ENCODE measurements around the gene UTP3. TPM values are rescaled to one million over a fixed set of nuclear protein-coding genes. Genes with fewer than 3 reads are reported as not detected.

The UTP3 gene
- total RNA-seq, 1 experiment from 2014 or later = 33.7 TPM

- TF ChIP-seq, protein P1, sequence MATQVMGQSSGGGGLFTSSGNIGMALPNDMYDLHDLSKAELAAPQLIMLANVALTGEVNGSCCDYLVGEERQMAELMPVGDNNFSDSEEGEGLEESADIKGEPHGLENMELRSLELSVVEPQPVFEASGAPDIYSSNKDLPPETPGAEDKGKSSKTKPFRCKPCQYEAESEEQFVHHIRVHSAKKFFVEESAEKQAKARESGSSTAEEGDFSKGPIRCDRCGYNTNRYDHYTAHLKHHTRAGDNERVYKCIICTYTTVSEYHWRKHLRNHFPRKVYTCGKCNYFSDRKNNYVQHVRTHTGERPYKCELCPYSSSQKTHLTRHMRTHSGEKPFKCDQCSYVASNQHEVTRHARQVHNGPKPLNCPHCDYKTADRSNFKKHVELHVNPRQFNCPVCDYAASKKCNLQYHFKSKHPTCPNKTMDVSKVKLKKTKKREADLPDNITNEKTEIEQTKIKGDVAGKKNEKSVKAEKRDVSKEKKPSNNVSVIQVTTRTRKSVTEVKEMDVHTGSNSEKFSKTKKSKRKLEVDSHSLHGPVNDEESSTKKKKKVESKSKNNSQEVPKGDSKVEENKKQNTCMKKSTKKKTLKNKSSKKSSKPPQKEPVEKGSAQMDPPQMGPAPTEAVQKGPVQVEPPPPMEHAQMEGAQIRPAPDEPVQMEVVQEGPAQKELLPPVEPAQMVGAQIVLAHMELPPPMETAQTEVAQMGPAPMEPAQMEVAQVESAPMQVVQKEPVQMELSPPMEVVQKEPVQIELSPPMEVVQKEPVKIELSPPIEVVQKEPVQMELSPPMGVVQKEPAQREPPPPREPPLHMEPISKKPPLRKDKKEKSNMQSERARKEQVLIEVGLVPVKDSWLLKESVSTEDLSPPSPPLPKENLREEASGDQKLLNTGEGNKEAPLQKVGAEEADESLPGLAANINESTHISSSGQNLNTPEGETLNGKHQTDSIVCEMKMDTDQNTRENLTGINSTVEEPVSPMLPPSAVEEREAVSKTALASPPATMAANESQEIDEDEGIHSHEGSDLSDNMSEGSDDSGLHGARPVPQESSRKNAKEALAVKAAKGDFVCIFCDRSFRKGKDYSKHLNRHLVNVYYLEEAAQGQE (IDR thresholded peaks at IDR 0.05; ENCODE audit: low read depth) = no peak
- TF ChIP-seq POLR2A (IDR thresholded peaks at IDR 0.05; ENCODE audit: borderline replicate concordance, extremely low read depth, insufficient read depth, insufficient read length) (no peak), RAD21 (IDR thresholded peaks at IDR 0.05; ENCODE audit: low read depth) (no peak), EGR1 (IDR thresholded peaks at IDR 0.05; ENCODE audit: low read depth) (no peak), SIN3A (IDR thresholded peaks at IDR 0.05; ENCODE audit: low read depth) (no peak), EZH2 (IDR thresholded peaks at IDR 0.05) (no peak)
Observed at GRCh38 chr4:70706044-70706461, 17.7 kb downstream of the UTP3 start (continued).

GRCh38 chr4:70706516-70706915 is 18.2 kb downstream of the UTP3 start:
- H3K4me3 ChIP-seq (replicated peaks in 1 of 2; ENCODE audit: low read depth in 1 of 2, low read length in 2 of 2) = peak overlapping the region; percentile 64 to 70
- peak overlapping the region; percentile 95; the same call in 1 of the 2 replicates for H3K27ac ChIP-seq (ENCODE audit: low read depth, low read length)
- CTCF ChIA-PET = interaction anchor here (0.7 kb wide), 1 partner anchor 29 kb away, joined by 3 read pairs; no protein-coding TSS in a partner anchor
- no peak overlapping the region for H2AFZ ChIP-seq (ENCODE audit: low read depth, low read length, poor library complexity, severe bottlenecking)
- peaks cover 19 to 23% of the 10 kb centered on the region in 2 experiments for H3K4me1 ChIP-seq (ENCODE audit: control insufficient read depth in 1 of 2, insufficient read depth in 2 of 2, low read length in 2 of 2)
- TF ChIP-seq ELF1 (IDR thresholded peaks at IDR 0.05; ENCODE audit: borderline replicate concordance, low read depth) = no peak
- no peaks in the 10 kb centered on the region for H4K20me1 ChIP-seq (ENCODE audit: insufficient read depth)
- H3K36me3 ChIP-seq (ENCODE audit: control insufficient read depth in 1 of 2, insufficient read depth in 2 of 2, low read length in 2 of 2) = no peaks in the 10 kb centered on the region
- H3K9me3 ChIP-seq (ENCODE audit: control insufficient read depth in 1 of 2, insufficient read depth in 1 of 2, low read depth in 1 of 2, low read length in 2 of 2) = no peaks in the 10 kb centered on the region
- peak overlapping the region; percentile 77 for H3K9ac ChIP-seq (ENCODE audit: low read length)
- ATAC-seq = no peak
- BruUV-seq (replicated peaks) = no TSS peak
- intact Hi-C loops (cut with micrococcal nuclease) = no loop called here
- RAD21 ChIA-PET (ENCODE audit: low non-redundant PET in 1 of 2, low total read pairs in 2 of 2, uncharacterized antibody in 2 of 2, unreplicated experiment in 2 of 2) = no interaction called here
- no peaks in the 10 kb centered on the region for H3K27me3 ChIP-seq (ENCODE audit: insufficient read depth, low read length)
- H3K9me2 ChIP-seq (ENCODE audit: insufficient read depth) = no peaks in the 10 kb centered on the region
- peak overlapping the region; percentile 79 for H3K4me2 ChIP-seq (ENCODE audit: low read length)
- DNase-seq (ENCODE audit: low read depth, low spot score) = no peak
- peaks cover 34% of the 10 kb centered on the region for H3K79me2 ChIP-seq (ENCODE audit: insufficient read depth, low read length)
- POLR2A ChIA-PET = no interaction called here

All from HCT116 (cell line).